ENCODE results near the gene DNAJC1. TPM values are rescaled to one million over a fixed set of nuclear protein-coding genes. Genes with fewer than 3 reads are reported as not detected.

Gene DNAJC1
- polyA plus RNA-seq, 1 donor from 2014 or later = 15.9 TPM

DNA sequence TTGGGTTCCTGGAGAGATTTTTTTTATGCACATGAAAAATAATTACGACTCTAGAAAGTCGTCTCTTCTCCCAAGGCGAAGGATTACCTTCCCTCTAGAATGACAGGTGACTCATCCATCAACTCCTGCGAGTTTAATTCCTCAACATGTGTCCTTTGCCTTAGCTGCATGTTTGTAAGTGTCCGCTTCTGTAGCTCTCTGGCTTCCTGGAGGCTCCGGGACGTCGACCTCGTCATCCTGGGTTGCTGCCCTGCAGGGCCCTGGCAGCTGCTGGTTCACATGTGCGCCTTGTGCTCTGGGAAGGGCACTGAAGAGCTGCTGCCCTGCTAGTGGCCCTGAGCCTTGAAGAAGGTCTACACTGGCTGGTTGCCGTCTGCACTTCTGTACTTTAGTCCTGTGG is 259.3 kb downstream of the DNAJC1 start:
- Histone ChIP-seq H3K4me2 (ENCODE audit: low read length) (no peak overlapping the region), H3K9me2 (ENCODE audit: insufficient read depth, low read length) (no peaks in the 10 kb centered on the region), H3K27me3 (ENCODE audit: insufficient read depth, low read depth, low read length) (no peaks in the 10 kb centered on the region), H3K4me3 (ENCODE audit: low read length) (no peak overlapping the region), H2AFZ (ENCODE audit: low read depth, low read length) (no peak overlapping the region), H3K79me2 (replicated peaks; ENCODE audit: insufficient read depth, low read length) (no peaks in the 10 kb centered on the region), H3K9ac (ENCODE audit: low read length) (no peak overlapping the region), H3K9me3 (ENCODE audit: low read length) (no peaks in the 10 kb centered on the region), H4K20me1 (ENCODE audit: insufficient read depth) (no peaks in the 10 kb centered on the region), H3K27ac (ENCODE audit: low read length) (no peak overlapping the region), H3F3A (ENCODE audit: insufficient read depth, low read length, poor library complexity, severe bottlenecking) (no peaks in the 10 kb centered on the region), H3K36me3 (ENCODE audit: insufficient read depth, low read length) (peaks cover 24% of the 10 kb centered on the region)
- TF ChIP-seq RAD21 (conservative IDR thresholded peaks at IDR 0.05) = no peak
- TF ChIP-seq, protein P1, sequence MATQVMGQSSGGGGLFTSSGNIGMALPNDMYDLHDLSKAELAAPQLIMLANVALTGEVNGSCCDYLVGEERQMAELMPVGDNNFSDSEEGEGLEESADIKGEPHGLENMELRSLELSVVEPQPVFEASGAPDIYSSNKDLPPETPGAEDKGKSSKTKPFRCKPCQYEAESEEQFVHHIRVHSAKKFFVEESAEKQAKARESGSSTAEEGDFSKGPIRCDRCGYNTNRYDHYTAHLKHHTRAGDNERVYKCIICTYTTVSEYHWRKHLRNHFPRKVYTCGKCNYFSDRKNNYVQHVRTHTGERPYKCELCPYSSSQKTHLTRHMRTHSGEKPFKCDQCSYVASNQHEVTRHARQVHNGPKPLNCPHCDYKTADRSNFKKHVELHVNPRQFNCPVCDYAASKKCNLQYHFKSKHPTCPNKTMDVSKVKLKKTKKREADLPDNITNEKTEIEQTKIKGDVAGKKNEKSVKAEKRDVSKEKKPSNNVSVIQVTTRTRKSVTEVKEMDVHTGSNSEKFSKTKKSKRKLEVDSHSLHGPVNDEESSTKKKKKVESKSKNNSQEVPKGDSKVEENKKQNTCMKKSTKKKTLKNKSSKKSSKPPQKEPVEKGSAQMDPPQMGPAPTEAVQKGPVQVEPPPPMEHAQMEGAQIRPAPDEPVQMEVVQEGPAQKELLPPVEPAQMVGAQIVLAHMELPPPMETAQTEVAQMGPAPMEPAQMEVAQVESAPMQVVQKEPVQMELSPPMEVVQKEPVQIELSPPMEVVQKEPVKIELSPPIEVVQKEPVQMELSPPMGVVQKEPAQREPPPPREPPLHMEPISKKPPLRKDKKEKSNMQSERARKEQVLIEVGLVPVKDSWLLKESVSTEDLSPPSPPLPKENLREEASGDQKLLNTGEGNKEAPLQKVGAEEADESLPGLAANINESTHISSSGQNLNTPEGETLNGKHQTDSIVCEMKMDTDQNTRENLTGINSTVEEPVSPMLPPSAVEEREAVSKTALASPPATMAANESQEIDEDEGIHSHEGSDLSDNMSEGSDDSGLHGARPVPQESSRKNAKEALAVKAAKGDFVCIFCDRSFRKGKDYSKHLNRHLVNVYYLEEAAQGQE (IDR thresholded peaks at IDR 0.05; ENCODE audit: borderline replicate concordance) = no peak
- TF ChIP-seq TAF1 (IDR thresholded peaks at IDR 0.05; ENCODE audit: low read depth) = no peak
- no peak for TF ChIP-seq POLR2AphosphoS5 (IDR thresholded peaks at IDR 0.05)
- TF ChIP-seq EZH2 (IDR thresholded peaks at IDR 0.05; ENCODE audit: borderline replicate concordance, insufficient read depth, low read length, poor library complexity, severe bottlenecking) = no peak
- TF ChIP-seq, protein P2, sequence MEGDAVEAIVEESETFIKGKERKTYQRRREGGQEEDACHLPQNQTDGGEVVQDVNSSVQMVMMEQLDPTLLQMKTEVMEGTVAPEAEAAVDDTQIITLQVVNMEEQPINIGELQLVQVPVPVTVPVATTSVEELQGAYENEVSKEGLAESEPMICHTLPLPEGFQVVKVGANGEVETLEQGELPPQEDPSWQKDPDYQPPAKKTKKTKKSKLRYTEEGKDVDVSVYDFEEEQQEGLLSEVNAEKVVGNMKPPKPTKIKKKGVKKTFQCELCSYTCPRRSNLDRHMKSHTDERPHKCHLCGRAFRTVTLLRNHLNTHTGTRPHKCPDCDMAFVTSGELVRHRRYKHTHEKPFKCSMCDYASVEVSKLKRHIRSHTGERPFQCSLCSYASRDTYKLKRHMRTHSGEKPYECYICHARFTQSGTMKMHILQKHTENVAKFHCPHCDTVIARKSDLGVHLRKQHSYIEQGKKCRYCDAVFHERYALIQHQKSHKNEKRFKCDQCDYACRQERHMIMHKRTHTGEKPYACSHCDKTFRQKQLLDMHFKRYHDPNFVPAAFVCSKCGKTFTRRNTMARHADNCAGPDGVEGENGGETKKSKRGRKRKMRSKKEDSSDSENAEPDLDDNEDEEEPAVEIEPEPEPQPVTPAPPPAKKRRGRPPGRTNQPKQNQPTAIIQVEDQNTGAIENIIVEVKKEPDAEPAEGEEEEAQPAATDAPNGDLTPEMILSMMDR (IDR thresholded peaks at IDR 0.05; ENCODE audit: poor library complexity, severe bottlenecking) = no peak
- no peak for TF ChIP-seq EP300 (conservative IDR thresholded peaks at IDR 0.05; ENCODE audit: poor library complexity, severe bottlenecking)
- no peak for TF ChIP-seq MXI1 (conservative IDR thresholded peaks at IDR 0.05; ENCODE audit: poor library complexity, severe bottlenecking)
- TF ChIP-seq SMC3 (conservative IDR thresholded peaks at IDR 0.05; ENCODE audit: poor library complexity) = no peak

DNA sequence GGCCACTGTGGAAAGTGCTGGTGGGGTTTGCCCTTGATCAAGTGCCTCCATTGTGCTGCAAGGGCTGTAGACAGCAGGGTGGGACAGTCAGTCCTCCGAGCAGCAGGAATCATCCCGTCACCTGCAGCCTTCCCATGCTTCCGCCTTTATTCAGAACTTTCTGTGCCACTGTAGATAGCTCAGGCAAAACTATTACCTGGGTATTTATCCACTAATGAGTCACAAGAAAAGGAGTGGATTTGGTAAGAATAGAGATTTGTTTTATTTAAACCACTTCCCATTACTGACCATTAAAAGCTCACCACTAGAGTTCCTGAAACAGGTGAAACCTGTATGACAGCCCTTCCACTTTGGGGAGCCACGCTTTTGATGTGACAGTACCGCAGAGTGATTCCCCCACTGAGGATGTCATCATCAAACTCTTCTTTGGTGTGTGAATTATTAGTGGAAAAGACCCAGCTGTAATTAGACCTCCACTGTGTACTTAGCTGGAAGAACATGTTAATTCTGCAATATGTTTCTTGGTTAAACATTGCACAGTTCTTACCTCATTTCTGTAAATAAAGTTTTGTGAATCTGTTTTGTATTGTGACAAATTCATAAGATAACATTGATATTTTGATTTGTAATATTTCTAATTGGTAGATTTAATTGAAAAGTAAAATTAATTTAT is 260.7 kb downstream of the DNAJC1 start:
- H3K9me2 ChIP-seq (ENCODE audit: insufficient read depth, low read length) = no peaks in the 10 kb centered on the region
- no peaks in the 10 kb centered on the region for H4K20me1 ChIP-seq (ENCODE audit: insufficient read depth)
- H3K4me3 ChIP-seq (ENCODE audit: low read length) = no peak overlapping the region
- H3K36me3 ChIP-seq (ENCODE audit: insufficient read depth, low read length) = peaks cover 24% of the 10 kb centered on the region
- no peaks in the 10 kb centered on the region for H3F3A ChIP-seq (ENCODE audit: insufficient read depth, low read length, poor library complexity, severe bottlenecking)
- H3K79me2 ChIP-seq (replicated peaks; ENCODE audit: insufficient read depth, low read length) = no peaks in the 10 kb centered on the region
- no peak overlapping the region for H3K9ac ChIP-seq (ENCODE audit: low read length)
- no peak overlapping the region for H2AFZ ChIP-seq (ENCODE audit: low read depth, low read length)
- H3K4me2 ChIP-seq (ENCODE audit: low read length) = no peak overlapping the region
- H3K27me3 ChIP-seq (ENCODE audit: insufficient read depth, low read depth, low read length) = no peaks in the 10 kb centered on the region
- no peaks in the 10 kb centered on the region for H3K9me3 ChIP-seq (ENCODE audit: low read length)
- no peak overlapping the region for H3K27ac ChIP-seq (ENCODE audit: low read length)
- TF ChIP-seq SMC3 (conservative IDR thresholded peaks at IDR 0.05; ENCODE audit: poor library complexity) (no peak), EP300 (conservative IDR thresholded peaks at IDR 0.05; ENCODE audit: poor library complexity, severe bottlenecking) (no peak), TAF1 (IDR thresholded peaks at IDR 0.05; ENCODE audit: low read depth) (no peak), MXI1 (conservative IDR thresholded peaks at IDR 0.05; ENCODE audit: poor library complexity, severe bottlenecking) (no peak), POLR2AphosphoS5 (IDR thresholded peaks at IDR 0.05) (no peak), EZH2 (IDR thresholded peaks at IDR 0.05; ENCODE audit: borderline replicate concordance, insufficient read depth, low read length, poor library complexity, severe bottlenecking) (no peak), RAD21 (conservative IDR thresholded peaks at IDR 0.05) (no peak)
- TF ChIP-seq, protein P2 (IDR thresholded peaks at IDR 0.05; ENCODE audit: poor library complexity, severe bottlenecking) = no peak
- TF ChIP-seq, protein P1 (IDR thresholded peaks at IDR 0.05; ENCODE audit: borderline replicate concordance) = no peak

Measured in neural cell (in vitro differentiated cells).